ENCODE data around the gene GBE1.
A peak's percentile ranks its signal among the peaks of the same experiment; 100 is the strongest.
"Not testable (repeated sequence)": the region's sequence is repeated elsewhere in the genome, so short reads cannot be mapped to it uniquely, and the experiment has no call there.

Gene GBE1

GRCh38 chr3:81769299-81769698 lies 7.9 kb upstream of the GBE1 start:
- POLR2A ChIA-PET: no interaction called here
- Histone ChIP-seq H3K4me1 (ENCODE audit: control insufficient read depth, insufficient read depth, low read length) (no peaks in the 10 kb centered on the region), H3K36me3 (ENCODE audit: control insufficient read depth in 2 of 2, insufficient read depth in 1 of 2, low read length in 2 of 2) (no peaks in the 10 kb centered on the region), H3K4me3 (ENCODE audit: low read depth, low read length) (no peak overlapping the region), H3K9me3 (ENCODE audit: control insufficient read depth, insufficient read depth, low read depth, low read length) (no peaks in the 10 kb centered on the region), H3K27ac (ENCODE audit: extremely low read depth, low read depth, low read length) (no peak overlapping the region)
- no peak for TF ChIP-seq GLIS2 (tag by site-specific recombination; IDR thresholded peaks at IDR 0.05)
- CTCF ChIA-PET: no interaction called here

- H3K27ac ChIP-seq (ENCODE audit: extremely low read depth, low read depth, low read length); H3K9me3 ChIP-seq (ENCODE audit: control insufficient read depth, insufficient read depth, low read depth, low read length); POLR2A ChIA-PET; H3K36me3 ChIP-seq (ENCODE audit: control insufficient read depth in 2 of 2, insufficient read depth in 1 of 2, low read length in 2 of 2); H3K4me1 ChIP-seq (ENCODE audit: control insufficient read depth, insufficient read depth, low read length); H3K4me3 ChIP-seq (ENCODE audit: low read depth, low read length): not testable (repeated sequence)
- CTCF ChIA-PET: interaction anchor here (0.5 to 0.6 kb wide), 2 partner anchors 39 to 130 kb away, joined by 3 to 10 read pairs; no protein-coding TSS in a partner anchor
Observed at GRCh38 chr3:81767250-81767859, 5.9 kb upstream of the GBE1 start.

- no peak overlapping the region for H3K27ac ChIP-seq (ENCODE audit: extremely low read depth, low read depth, low read length)
- ChIA-PET POLR2A (no interaction called here), CTCF (no interaction called here)
- no peak for TF ChIP-seq ZEB2 (tag by site-specific recombination; IDR thresholded peaks at IDR 0.05)
- no peaks in the 10 kb centered on the region for H3K4me1 ChIP-seq (ENCODE audit: control insufficient read depth, insufficient read depth, low read length)
- H3K36me3 ChIP-seq (ENCODE audit: control insufficient read depth in 2 of 2, insufficient read depth in 1 of 2, low read length in 2 of 2): no peaks in the 10 kb centered on the region
- H3K9me3 ChIP-seq (ENCODE audit: control insufficient read depth, insufficient read depth, low read depth, low read length): no peaks in the 10 kb centered on the region
- no peak overlapping the region for H3K4me3 ChIP-seq (ENCODE audit: low read depth, low read length)
Observed at GRCh38 chr3:81765400-81765799, 4.0 kb upstream of the GBE1 start.

DNA sequence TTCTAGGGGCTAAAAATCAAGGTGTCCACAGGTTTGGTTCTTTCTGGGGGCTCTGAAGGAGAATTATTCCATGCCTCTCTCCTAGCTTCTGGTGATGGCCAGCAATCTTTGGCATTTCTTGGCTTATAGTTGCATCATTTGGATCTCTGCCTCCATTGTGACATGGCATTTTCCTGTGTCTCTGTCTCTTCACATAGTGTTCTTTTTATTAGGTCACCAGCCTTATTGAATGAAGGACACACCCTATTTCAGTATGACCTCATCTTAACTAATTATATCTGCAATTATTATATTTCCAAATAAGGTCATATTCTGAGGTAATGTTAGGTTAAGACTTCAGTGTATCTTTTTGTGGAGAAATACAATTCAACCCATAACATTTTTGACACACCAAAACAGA lies 3.2 kb upstream of the GBE1 start:
- no peaks in the 10 kb centered on the region for H3K4me1 ChIP-seq (ENCODE audit: control insufficient read depth, insufficient read depth, low read length)
- no peaks in the 10 kb centered on the region for H3K36me3 ChIP-seq (ENCODE audit: control insufficient read depth in 2 of 2, insufficient read depth in 1 of 2, low read length in 2 of 2)
- no peak overlapping the region for H3K27ac ChIP-seq (ENCODE audit: extremely low read depth, low read depth, low read length)
- no peak overlapping the region for H3K4me3 ChIP-seq (ENCODE audit: low read depth, low read length)
- POLR2A ChIA-PET: no interaction called here
- CTCF ChIA-PET: no interaction called here
- TF ChIP-seq ZBTB49 (tag by site-specific recombination; IDR thresholded peaks at IDR 0.05; ENCODE audit: low read depth) (no peak), ZNF37A (tag by site-specific recombination; IDR thresholded peaks at IDR 0.05) (no peak), ATF2 (tag by site-specific recombination; IDR thresholded peaks at IDR 0.05; ENCODE audit: low read depth) (0 out of 2 replicates have a peak, but pooled peaks have one; percentile 44), ZNF449 (tag by site-specific recombination; IDR thresholded peaks at IDR 0.05) (no peak)
- H3K9me3 ChIP-seq (ENCODE audit: control insufficient read depth, insufficient read depth, low read depth, low read length): no peaks in the 10 kb centered on the region

GRCh38 chr3:81764002-81764401 lies 2.6 kb upstream of the GBE1 start:
- ChIA-PET POLR2A (no interaction called here), CTCF (no interaction called here)
- TF ChIP-seq KLF10 (tag by site-specific recombination; IDR thresholded peaks at IDR 0.05) (no peak), ZNF843 (tag by site-specific recombination; IDR thresholded peaks at IDR 0.05) (no peak), ZNF596 (tag by site-specific recombination; IDR thresholded peaks at IDR 0.05) (no peak), ZNF311 (tag by site-specific recombination; IDR thresholded peaks at IDR 0.05; ENCODE audit: borderline replicate concordance) (no peak), ZNF629 (tag by site-specific recombination; IDR thresholded peaks at IDR 0.05) (no peak), ZNF501 (tag by site-specific recombination; IDR thresholded peaks at IDR 0.05) (no peak), ZNF768 (tag by site-specific recombination; IDR thresholded peaks at IDR 0.05) (no peak), ZNF341 (tag by site-specific recombination; IDR thresholded peaks at IDR 0.05; ENCODE audit: low read depth) (no peak)
- TF ChIP-seq, protein P1, sequence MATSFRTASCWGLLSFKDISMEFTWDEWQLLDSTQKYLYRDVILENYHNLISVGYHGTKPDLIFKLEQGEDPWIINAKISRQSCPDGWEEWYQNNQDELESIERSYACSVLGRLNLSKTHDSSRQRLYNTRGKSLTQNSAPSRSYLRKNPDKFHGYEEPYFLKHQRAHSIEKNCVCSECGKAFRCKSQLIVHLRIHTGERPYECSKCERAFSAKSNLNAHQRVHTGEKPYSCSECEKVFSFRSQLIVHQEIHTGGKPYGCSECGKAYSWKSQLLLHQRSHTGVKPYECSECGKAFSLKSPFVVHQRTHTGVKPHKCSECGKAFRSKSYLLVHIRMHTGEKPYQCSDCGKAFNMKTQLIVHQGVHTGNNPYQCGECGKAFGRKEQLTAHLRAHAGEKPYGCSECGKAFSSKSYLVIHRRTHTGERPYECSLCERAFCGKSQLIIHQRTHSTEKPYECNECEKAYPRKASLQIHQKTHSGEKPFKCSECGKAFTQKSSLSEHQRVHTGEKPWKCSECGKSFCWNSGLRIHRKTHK (tag by site-specific recombination; IDR thresholded peaks at IDR 0.05): no peak
- H3K9me3 ChIP-seq (ENCODE audit: control insufficient read depth, insufficient read depth, low read depth, low read length): no peaks in the 10 kb centered on the region
- H3K4me1 ChIP-seq (ENCODE audit: control insufficient read depth, insufficient read depth, low read length): no peaks in the 10 kb centered on the region
- no peak overlapping the region for H3K4me3 ChIP-seq (ENCODE audit: low read depth, low read length)
- H3K36me3 ChIP-seq (ENCODE audit: control insufficient read depth in 2 of 2, insufficient read depth in 1 of 2, low read length in 2 of 2): no peaks in the 10 kb centered on the region
- no peak overlapping the region for H3K27ac ChIP-seq (ENCODE audit: extremely low read depth, low read depth, low read length)
